PC-9 (cell line): ENCODE measurements around the gene VPS33B.

ENCODE experiments used
- EZH2 ChIP-seq: fragments of 200-600 bp; sonication (generic); IDR thresholded peaks from 2 replicates; pipeline ENCODE4 v1.8.0; 2017; ENCODE audit warnings: antibody characterized with exemption, low read depth
- TF ChIP-seq, protein P1 (sequence below): fragments of 200-600 bp; sonication (generic); conservative IDR thresholded peaks from 2 replicates; pipeline ENCODE4 v1.6.1; 2017; ENCODE audit warnings: mixed run types, antibody characterized with exemption, mild to moderate bottlenecking, moderate library complexity

DNA sequence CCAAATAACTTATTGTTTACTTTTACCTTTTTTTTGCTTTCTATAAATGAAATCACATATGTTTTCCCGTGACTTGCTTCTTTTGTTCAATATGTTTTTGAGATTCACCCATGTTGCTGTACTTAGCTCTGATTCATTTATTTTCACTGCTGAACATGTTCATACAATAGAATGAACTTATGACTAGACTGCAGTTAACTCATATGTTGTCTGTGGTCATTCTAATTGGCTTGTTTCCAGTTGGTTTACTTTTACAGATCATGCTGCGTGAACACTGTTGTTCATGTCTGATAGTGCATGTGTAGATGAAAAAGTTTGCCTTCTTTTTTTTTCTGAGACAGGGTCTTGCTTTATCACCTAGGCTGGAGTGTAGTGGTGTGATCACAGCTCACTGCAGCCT, 46.0 kb upstream of the VPS33B start:
- TF ChIP-seq, protein P1, sequence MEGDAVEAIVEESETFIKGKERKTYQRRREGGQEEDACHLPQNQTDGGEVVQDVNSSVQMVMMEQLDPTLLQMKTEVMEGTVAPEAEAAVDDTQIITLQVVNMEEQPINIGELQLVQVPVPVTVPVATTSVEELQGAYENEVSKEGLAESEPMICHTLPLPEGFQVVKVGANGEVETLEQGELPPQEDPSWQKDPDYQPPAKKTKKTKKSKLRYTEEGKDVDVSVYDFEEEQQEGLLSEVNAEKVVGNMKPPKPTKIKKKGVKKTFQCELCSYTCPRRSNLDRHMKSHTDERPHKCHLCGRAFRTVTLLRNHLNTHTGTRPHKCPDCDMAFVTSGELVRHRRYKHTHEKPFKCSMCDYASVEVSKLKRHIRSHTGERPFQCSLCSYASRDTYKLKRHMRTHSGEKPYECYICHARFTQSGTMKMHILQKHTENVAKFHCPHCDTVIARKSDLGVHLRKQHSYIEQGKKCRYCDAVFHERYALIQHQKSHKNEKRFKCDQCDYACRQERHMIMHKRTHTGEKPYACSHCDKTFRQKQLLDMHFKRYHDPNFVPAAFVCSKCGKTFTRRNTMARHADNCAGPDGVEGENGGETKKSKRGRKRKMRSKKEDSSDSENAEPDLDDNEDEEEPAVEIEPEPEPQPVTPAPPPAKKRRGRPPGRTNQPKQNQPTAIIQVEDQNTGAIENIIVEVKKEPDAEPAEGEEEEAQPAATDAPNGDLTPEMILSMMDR: no peak
- TF ChIP-seq EZH2: no peak
